DOHH2 (cell line): ENCODE measurements around the gene SLC25A27.

ENCODE experiments used
- H3F3A ChIP-seq: fragments of 200-600 bp; sonication (generic), shearing (Covaris generic); 2 replicates; pipeline ENCODE4 v1.6.0; 2016; ENCODE audit warnings: antibody characterized with exemption, mild to moderate bottlenecking; ENCODE audit not compliant: control insufficient read depth, insufficient read depth
- H3K27ac ChIP-seq: fragments of 200-600 bp; sonication (generic); 2 replicates; pipeline ENCODE4 v1.5.1; 2014; ENCODE audit warnings: low read depth, mild to moderate bottlenecking, low read length, moderate library complexity
- H3K27me3 ChIP-seq: fragments of 200-600 bp; sonication (generic); 2 replicates; pipeline ENCODE4 v1.6.1; 2014; ENCODE audit warnings: mild to moderate bottlenecking, low read length, mixed read lengths; ENCODE audit not compliant: control insufficient read depth
- H3K36me3 ChIP-seq: fragments of 200-600 bp; sonication (generic); 2 replicates; pipeline ENCODE4 v1.6.1; 2014; ENCODE audit warnings: mild to moderate bottlenecking, low read length, moderate library complexity, mixed read lengths; ENCODE audit not compliant: control insufficient read depth
- H3K4me1 ChIP-seq: fragments of 200-600 bp; sonication (generic); 2 replicates; pipeline ENCODE4 v1.6.1; 2014; ENCODE audit warnings: mild to moderate bottlenecking, low read length, mixed read lengths; ENCODE audit not compliant: control insufficient read depth
- H3K4me2 ChIP-seq: fragments of 200-600 bp; sonication (generic); 2 replicates; pipeline ENCODE4 v1.6.0; 2014; ENCODE audit warnings: mild to moderate bottlenecking, low read length, moderate library complexity
- H3K4me3 ChIP-seq: fragments of 200-600 bp; sonication (generic); 2 replicates; pipeline ENCODE4 v1.5.1; 2014; ENCODE audit warnings: mild to moderate bottlenecking, low read length, mixed read lengths
- H3K79me2 ChIP-seq: fragments of 200-600 bp; sonication (generic); 2 replicates; pipeline ENCODE4 v1.6.1; 2014; ENCODE audit warnings: mild to moderate bottlenecking, low read length, mixed read lengths; ENCODE audit not compliant: control insufficient read depth
- H3K9me2 ChIP-seq: fragments of 200-600 bp; sonication (generic); replicated peaks from 2 replicates; pipeline ENCODE4 v1.6.1; 2014; ENCODE audit warnings: mild to moderate bottlenecking, low read length, mixed read lengths; ENCODE audit not compliant: control insufficient read depth
- H3K9me3 ChIP-seq: fragments of 200-600 bp; sonication (generic); 2 replicates; pipeline ENCODE4 v1.6.1; 2014; ENCODE audit warnings: antibody characterized with exemption, low read length, mixed read lengths; ENCODE audit not compliant: control insufficient read depth, insufficient read depth
- H4K20me1 ChIP-seq: fragments of 200-600 bp; sonication (generic); 2 replicates; pipeline ENCODE4 v1.6.0; 2014; ENCODE audit warnings: low read depth, mild to moderate bottlenecking, antibody characterized with exemption, low read length, moderate library complexity; ENCODE audit not compliant: control insufficient read depth, insufficient read depth
- EZH2phosphoT487 ChIP-seq: fragments of 200-600 bp; sonication (generic); IDR thresholded peaks from 2 replicates; pipeline ENCODE4 v1.6.1; 2017; ENCODE audit warnings: borderline replicate concordance, mild to moderate bottlenecking, antibody characterized with exemption, low read length, moderate library complexity, mixed read lengths
- TF ChIP-seq, protein P1 (sequence below): fragments of 200-600 bp; sonication (generic); IDR thresholded peaks from one replicate; pipeline ENCODE4 v1.5.1; 2014; ENCODE audit warnings: antibody characterized with exemption, mild to moderate bottlenecking, low read depth, low read length; ENCODE audit not compliant: poor library complexity, severe bottlenecking

SLC25A27 gene

DNA sequence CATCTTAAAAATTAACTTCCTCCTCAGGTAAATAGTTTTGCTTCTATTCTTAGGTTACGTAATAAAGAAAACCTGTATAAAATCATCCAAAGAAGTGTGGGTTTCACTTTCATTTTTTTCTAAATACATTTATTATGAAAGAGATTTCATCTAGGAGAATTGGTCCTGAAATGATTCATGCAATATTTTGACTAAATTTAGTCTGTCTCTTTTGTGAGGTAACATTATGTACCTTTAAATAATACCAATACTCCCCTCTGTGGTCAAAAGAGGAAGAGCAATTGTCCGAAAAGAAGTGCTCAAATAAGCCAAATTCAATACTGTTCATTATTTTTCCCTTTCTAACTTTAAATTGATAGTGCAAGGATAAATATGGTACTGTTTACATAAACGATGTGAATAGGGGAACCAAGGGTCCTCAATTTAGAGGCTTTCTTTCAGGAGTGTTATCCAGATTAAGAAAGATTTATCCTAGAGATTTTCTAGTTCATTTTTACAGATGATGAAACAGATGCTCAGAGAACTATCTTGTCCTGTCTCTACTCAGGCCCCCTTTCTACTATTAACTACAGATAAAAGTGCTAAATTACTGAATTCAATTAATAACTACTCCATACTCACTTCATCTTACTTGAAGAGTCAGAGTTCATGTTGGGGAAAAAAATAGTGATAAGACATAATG lies 26.4 kb upstream of the SLC25A27 start:
- Histone ChIP-seq H3K4me3 (peak overlapping the region; percentile 62), H3K4me2 (peak overlapping the region; percentile 58), H3K27me3 (no peaks in the 10 kb centered on the region), H3K79me2 (peaks cover 4% of the 10 kb centered on the region; the same call in 1 of the 2 replicates), H3K9me2 (no peaks in the 10 kb centered on the region), H3K4me1 (peaks cover 48% of the 10 kb centered on the region), H3F3A (peaks cover 13% of the 10 kb centered on the region), H3K9me3 (no peaks in the 10 kb centered on the region), H3K36me3 (peaks cover 50% of the 10 kb centered on the region), H4K20me1 (no peaks in the 10 kb centered on the region), H3K27ac (peak overlapping the region; percentile 80)
- TF ChIP-seq, protein P1, sequence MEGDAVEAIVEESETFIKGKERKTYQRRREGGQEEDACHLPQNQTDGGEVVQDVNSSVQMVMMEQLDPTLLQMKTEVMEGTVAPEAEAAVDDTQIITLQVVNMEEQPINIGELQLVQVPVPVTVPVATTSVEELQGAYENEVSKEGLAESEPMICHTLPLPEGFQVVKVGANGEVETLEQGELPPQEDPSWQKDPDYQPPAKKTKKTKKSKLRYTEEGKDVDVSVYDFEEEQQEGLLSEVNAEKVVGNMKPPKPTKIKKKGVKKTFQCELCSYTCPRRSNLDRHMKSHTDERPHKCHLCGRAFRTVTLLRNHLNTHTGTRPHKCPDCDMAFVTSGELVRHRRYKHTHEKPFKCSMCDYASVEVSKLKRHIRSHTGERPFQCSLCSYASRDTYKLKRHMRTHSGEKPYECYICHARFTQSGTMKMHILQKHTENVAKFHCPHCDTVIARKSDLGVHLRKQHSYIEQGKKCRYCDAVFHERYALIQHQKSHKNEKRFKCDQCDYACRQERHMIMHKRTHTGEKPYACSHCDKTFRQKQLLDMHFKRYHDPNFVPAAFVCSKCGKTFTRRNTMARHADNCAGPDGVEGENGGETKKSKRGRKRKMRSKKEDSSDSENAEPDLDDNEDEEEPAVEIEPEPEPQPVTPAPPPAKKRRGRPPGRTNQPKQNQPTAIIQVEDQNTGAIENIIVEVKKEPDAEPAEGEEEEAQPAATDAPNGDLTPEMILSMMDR: peak; percentile 71
- TF ChIP-seq EZH2phosphoT487: no peak

DNA sequence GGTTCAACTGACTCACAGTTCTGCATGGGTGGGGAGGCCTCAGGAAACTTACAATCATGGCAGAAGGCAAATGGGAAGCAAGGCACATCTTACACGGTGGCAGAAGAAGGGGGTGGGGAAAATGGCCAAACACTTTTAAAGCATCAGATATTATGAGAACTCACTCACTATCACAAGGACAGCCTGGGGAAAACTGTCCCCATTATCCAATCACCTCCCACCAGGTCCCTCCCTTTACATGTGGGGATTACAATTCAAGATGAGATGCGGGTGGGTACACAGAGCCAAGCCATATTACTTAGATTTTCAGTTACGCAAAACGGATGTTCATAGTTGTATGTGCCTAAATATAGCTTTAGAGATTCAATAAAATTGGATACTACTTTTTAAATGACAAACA lies 25.8 kb upstream of the SLC25A27 start:
- H3K27me3 ChIP-seq: no peaks in the 10 kb centered on the region
- peak overlapping the region; percentile 62 for H3K4me3 ChIP-seq
- peaks cover 4% of the 10 kb centered on the region; the same call in 1 of the 2 replicates for H3K79me2 ChIP-seq
- peaks cover 53% of the 10 kb centered on the region for H3K36me3 ChIP-seq
- H3K9me3 ChIP-seq: no peaks in the 10 kb centered on the region
- H3K4me1 ChIP-seq: peaks cover 52% of the 10 kb centered on the region
- H3F3A ChIP-seq: peaks cover 15% of the 10 kb centered on the region
- H4K20me1 ChIP-seq: no peaks in the 10 kb centered on the region
- no peak for TF ChIP-seq EZH2phosphoT487
- TF ChIP-seq, protein P1: no peak
- no peaks in the 10 kb centered on the region for H3K9me2 ChIP-seq
- H3K27ac ChIP-seq: peak overlapping the region; percentile 80
- H3K4me2 ChIP-seq: peak overlapping the region; percentile 58

DNA sequence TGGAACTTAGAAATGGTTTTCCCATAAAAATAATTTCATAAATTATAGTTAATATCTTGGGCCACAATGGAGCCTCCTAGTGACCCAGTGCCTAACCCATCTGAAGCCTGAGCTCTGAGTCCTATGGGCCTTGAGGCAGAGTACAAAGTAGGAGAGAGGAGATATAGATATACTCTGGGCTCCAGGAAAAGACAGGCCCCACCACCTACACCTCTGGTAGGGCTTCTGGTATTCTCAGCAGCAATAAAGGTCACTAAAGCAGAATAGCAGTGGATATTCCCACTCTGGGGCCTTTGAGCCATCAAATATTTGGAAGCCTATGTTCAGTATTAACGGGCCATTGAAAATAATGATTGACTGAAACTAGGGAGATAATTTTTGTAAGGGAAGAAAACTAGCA lies 24.3 kb upstream of the SLC25A27 start:
- peaks cover 56% of the 10 kb centered on the region for H3K4me1 ChIP-seq
- H3K4me3 ChIP-seq: no peak overlapping the region
- H3K4me2 ChIP-seq: no peak overlapping the region
- H3K9me2 ChIP-seq: no peaks in the 10 kb centered on the region
- H3F3A ChIP-seq: peaks cover 16% of the 10 kb centered on the region
- TF ChIP-seq, protein P1: no peak
- no peak for TF ChIP-seq EZH2phosphoT487
- no peaks in the 10 kb centered on the region for H4K20me1 ChIP-seq
- peaks cover 4% of the 10 kb centered on the region; the same call in 1 of the 2 replicates for H3K79me2 ChIP-seq
- peak overlapping the region; percentile 80; the same call in 1 of the 2 replicates for H3K27ac ChIP-seq
- H3K36me3 ChIP-seq: peaks cover 49% of the 10 kb centered on the region
- H3K9me3 ChIP-seq: no peaks in the 10 kb centered on the region
- no peaks in the 10 kb centered on the region for H3K27me3 ChIP-seq
